Measurements from ENCODE around the gene KANK4.

DNA sequence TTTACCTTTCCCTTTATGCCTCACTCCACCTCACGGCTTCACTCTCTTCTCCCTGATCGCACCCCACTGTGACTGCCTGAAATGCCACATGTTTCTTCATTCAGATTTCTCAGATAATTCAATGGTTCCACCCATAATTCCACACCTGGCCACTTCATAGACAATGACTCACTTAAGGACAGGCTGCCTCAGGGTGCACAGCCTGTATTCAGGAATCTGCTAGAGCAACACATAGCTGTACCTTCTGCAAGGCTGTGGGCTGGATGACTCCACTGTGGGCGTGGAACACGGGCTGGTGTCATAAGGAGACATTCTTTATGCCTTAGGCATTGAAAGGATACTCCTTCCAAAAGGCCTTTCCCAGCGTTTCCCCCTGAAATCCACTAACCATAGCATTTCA, 88.5 kb downstream of the KANK4 start:
- TF ChIP-seq, protein P1, sequence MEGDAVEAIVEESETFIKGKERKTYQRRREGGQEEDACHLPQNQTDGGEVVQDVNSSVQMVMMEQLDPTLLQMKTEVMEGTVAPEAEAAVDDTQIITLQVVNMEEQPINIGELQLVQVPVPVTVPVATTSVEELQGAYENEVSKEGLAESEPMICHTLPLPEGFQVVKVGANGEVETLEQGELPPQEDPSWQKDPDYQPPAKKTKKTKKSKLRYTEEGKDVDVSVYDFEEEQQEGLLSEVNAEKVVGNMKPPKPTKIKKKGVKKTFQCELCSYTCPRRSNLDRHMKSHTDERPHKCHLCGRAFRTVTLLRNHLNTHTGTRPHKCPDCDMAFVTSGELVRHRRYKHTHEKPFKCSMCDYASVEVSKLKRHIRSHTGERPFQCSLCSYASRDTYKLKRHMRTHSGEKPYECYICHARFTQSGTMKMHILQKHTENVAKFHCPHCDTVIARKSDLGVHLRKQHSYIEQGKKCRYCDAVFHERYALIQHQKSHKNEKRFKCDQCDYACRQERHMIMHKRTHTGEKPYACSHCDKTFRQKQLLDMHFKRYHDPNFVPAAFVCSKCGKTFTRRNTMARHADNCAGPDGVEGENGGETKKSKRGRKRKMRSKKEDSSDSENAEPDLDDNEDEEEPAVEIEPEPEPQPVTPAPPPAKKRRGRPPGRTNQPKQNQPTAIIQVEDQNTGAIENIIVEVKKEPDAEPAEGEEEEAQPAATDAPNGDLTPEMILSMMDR (IDR thresholded peaks at IDR 0.05): no peak
- no peak for TF ChIP-seq POLR2A (IDR thresholded peaks at IDR 0.05)
